Activated CD4-positive, alpha-beta T cell treated with anti-CD3 and anti-CD28 coated beads for 36 hours (primary cell): ENCODE measurements around the gene MAST2. TPM values are rescaled to one million over a fixed set of nuclear protein-coding genes. Genes with fewer than 3 reads are reported as not detected.

ENCODE experiments used
- ATAC-seq: fragments of 200-7000 bp; cut with Tn5 transposase; one replicate; pipeline ENCODE4 v1.10.0; 2021; ENCODE audit warnings: mild to moderate bottlenecking, moderate library complexity
- CTCF ChIA-PET: fragments of 350-600 bp; sonication (Branson Sonifier 250); formaldehyde crosslinking; loops from one replicate; lab custom pipeline; 2021; ENCODE audit warnings: antibody characterized with exemption; lab: Charles Lee
- POLR2A ChIA-PET: fragments of 350-600 bp; sonication (Branson Sonifier 250); formaldehyde crosslinking; loops from one replicate; lab custom pipeline; 2021; ENCODE audit warnings: antibody characterized with exemption, inconsistent platforms; lab: Charles Lee
- DNase-seq: peaks from one replicate; pipeline ENCODE4 v3.0.0-alpha.2; 2020
- H3K27ac Mint-ChIP-seq: one replicate; pipeline ENCODE4 v1.8.0; 2021; ENCODE audit warnings: mixed read lengths
- H3K27me3 Mint-ChIP-seq: one replicate; pipeline ENCODE4 v1.8.0; 2021; ENCODE audit warnings: mixed read lengths
- H3K36me3 Mint-ChIP-seq: one replicate; pipeline ENCODE4 v1.8.0; 2021; ENCODE audit warnings: low read depth, mixed read lengths
- H3K4me1 Mint-ChIP-seq: one replicate; pipeline ENCODE4 v1.8.0; 2021; ENCODE audit warnings: mixed read lengths
- H3K4me3 Mint-ChIP-seq: one replicate; pipeline ENCODE4 v1.8.0; 2021; ENCODE audit warnings: mild to moderate bottlenecking, moderate library complexity, mixed read lengths
- H3K9me3 Mint-ChIP-seq: one replicate; pipeline ENCODE4 v1.8.0; 2021; ENCODE audit warnings: low read depth, mixed read lengths
- intact Hi-C, 2 experiments: fragments of 100-400 bp; cut with DNase I in 1 of 2; cut with micrococcal nuclease in 1 of 2; formaldehyde crosslinking; loops; one replicate each; pipeline versions ENCODE4 v1.14.2 to v1.15.1; 2022 to 2024; cut with DNase I, micrococcal nuclease
- total RNA-seq, 2 experiments: library from RNA; stranded (reverse); gene quantifications; one replicate each; pipeline ENCODE4 v1.2.3, GENCODE V29; 2021

Gene MAST2
- total RNA-seq, 2 experiments from 2014 or later = 20.1 to 22.9 TPM

GRCh38 chr1:45894921-45895320 is 91.5 kb downstream of the MAST2 start:
- ChIA-PET POLR2A (no interaction called here), CTCF (no interaction called here)
- no peak overlapping the region for H3K27ac Mint-ChIP-seq
- H3K9me3 Mint-ChIP-seq = no peaks in the 10 kb centered on the region
- H3K4me3 Mint-ChIP-seq = no peak overlapping the region
- H3K36me3 Mint-ChIP-seq = peaks cover 1% of the 10 kb centered on the region
- H3K4me1 Mint-ChIP-seq = no peaks in the 10 kb centered on the region
- intact Hi-C loops = no loop called here
- ATAC-seq = no peak
- no peak for DNase-seq
- H3K27me3 Mint-ChIP-seq = no peaks in the 10 kb centered on the region

- no peaks in the 10 kb centered on the region for H3K36me3 Mint-ChIP-seq
- ATAC-seq (no peak), DNase-seq (no peak)
- no peaks in the 10 kb centered on the region for H3K4me1 Mint-ChIP-seq
- intact Hi-C loops = no loop called here
- ChIA-PET CTCF (interaction anchor here (0.6 kb wide), 1 partner anchor 31 kb away, joined by 3 read pairs; no protein-coding TSS in a partner anchor), POLR2A (no interaction called here)
- H3K27ac Mint-ChIP-seq = no peak overlapping the region
- no peaks in the 10 kb centered on the region for H3K9me3 Mint-ChIP-seq
- no peak overlapping the region for H3K4me3 Mint-ChIP-seq
- no peaks in the 10 kb centered on the region for H3K27me3 Mint-ChIP-seq
Observed at GRCh38 chr1:45895406-45895805, 92.0 kb downstream of the MAST2 start.

DNA sequence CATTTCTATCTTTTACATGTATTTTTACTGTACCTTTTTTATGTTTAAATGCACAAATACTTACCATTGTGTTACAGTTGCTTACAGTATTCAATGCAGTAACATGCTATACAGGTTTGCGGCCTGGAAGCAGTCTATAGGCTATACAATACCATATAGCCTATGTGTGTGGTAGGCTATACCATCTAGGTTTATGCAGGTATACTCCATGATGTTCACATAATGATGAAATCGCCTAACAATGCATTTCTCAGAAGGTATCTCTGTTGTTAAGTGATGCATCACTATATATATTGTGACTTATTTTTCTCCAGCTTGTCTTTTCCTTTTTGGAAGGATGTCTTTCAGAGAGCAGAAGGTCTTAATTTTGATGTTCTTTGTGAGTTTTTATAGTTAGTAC is 103.5 kb downstream of the MAST2 start:
- POLR2A ChIA-PET = no interaction called here
- H3K4me1 Mint-ChIP-seq = no peaks in the 10 kb centered on the region
- H3K27ac Mint-ChIP-seq = no peak overlapping the region
- intact Hi-C loops = no loop called here
- H3K36me3 Mint-ChIP-seq = no peaks in the 10 kb centered on the region
- no peak for ATAC-seq
- DNase-seq = no peak
- H3K4me3 Mint-ChIP-seq = no peak overlapping the region
- CTCF ChIA-PET = no interaction called here
- H3K9me3 Mint-ChIP-seq = no peaks in the 10 kb centered on the region
- H3K27me3 Mint-ChIP-seq = no peaks in the 10 kb centered on the region

DNA sequence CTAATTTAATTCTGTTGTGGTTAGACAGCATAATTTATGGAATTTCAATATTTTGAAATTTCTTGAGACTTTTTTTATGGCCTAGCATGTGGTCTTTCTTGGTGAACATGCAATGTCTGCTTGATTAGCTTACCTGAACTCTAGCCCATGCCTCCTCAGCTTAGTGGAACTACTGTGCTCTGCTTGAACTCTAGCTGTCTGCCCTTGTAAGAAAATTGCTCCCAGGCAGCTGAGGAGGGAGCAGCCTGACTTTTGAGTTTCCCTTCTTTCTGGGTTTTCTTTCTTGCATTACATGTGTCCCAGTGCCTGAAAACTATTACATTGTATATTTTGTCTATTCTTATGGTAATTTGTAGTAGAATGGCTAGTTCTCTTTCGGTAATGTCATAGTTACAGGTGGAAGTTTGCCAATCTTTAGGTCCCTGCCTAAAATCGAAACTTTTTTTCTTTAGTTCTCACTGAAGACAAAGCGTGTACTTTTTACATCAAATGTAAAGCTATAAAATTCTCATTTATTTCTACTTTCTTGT is 105.3 kb downstream of the MAST2 start:
- no peak for DNase-seq
- no peak overlapping the region for H3K27ac Mint-ChIP-seq
- H3K4me1 Mint-ChIP-seq = peaks cover 12% of the 10 kb centered on the region
- H3K36me3 Mint-ChIP-seq = no peaks in the 10 kb centered on the region
- H3K4me3 Mint-ChIP-seq = no peak overlapping the region
- H3K9me3 Mint-ChIP-seq = no peaks in the 10 kb centered on the region
- POLR2A ChIA-PET = no interaction called here
- intact Hi-C loops = no loop called here
- no peaks in the 10 kb centered on the region for H3K27me3 Mint-ChIP-seq
- no peak for ATAC-seq
- CTCF ChIA-PET = interaction anchor here (0.6 to 0.7 kb wide), 2 partner anchors 40 to 96 kb away, joined by 3 read pairs; no protein-coding TSS in a partner anchor

DNA sequence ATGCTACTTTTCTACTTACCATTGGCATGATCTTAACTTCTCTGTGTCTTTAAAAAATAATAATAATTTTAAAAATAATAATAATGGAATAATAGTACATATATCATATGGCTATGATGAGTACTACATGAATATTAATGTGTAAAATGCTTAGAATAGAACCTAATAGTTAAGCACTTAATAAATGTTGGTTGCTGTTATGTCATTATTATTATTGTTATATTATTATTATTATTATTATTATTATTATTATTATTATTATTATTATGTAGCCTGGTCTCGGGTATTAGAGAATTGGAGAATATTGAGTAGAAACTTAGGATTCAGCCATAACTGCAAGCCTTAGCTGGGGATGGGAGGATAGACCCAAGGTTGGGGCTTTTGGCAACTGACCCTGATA is 108.2 kb downstream of the MAST2 start:
- no peaks in the 10 kb centered on the region for H3K27me3 Mint-ChIP-seq
- ChIA-PET POLR2A (no interaction called here), CTCF (no interaction called here)
- DNase-seq (no peak), ATAC-seq (no peak)
- no peaks in the 10 kb centered on the region for H3K36me3 Mint-ChIP-seq
- H3K27ac Mint-ChIP-seq = no peak overlapping the region
- intact Hi-C loops = no loop called here
- H3K9me3 Mint-ChIP-seq = no peaks in the 10 kb centered on the region
- H3K4me1 Mint-ChIP-seq = peaks cover 13% of the 10 kb centered on the region
- no peak overlapping the region for H3K4me3 Mint-ChIP-seq

DNA sequence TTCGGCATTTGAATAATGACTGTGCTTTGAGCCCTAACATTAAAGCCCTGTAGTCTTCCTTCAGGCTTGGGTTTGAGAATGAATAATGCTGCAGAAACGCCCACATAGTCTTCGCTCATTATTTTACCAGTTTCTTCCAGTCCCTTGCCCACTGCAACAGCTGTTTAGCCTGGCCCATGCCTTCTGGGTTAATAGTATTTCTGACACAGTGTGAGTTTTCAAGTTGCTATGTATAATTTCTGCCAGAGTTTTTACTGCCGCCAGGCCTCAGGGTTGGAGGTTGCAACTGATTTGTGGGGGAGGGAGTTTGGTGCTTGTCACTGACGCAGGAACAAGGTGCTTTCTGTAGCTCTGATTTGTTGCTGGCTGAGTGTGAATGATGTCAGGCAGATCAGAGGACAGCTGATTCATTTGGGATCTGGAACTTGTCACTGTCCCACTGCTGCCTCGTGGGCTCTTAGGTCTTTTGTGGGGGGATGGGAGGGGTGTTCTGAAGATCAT is 109.8 kb downstream of the MAST2 start:
- intact Hi-C loops = no loop called here
- Mint-ChIP-seq H3K27ac (peak overlapping the region; percentile 64), H3K36me3 (no peaks in the 10 kb centered on the region), H3K9me3 (no peaks in the 10 kb centered on the region), H3K27me3 (no peaks in the 10 kb centered on the region), H3K4me1 (peaks cover 13% of the 10 kb centered on the region), H3K4me3 (no peak overlapping the region)
- ChIA-PET CTCF (interaction anchor here (1.4 kb wide), 1 partner anchor 12 kb away, joined by 4 read pairs; no protein-coding TSS in a partner anchor), POLR2A (no interaction called here)
- ATAC-seq = peak; percentile 96
- peak; percentile 49 for DNase-seq

- Mint-ChIP-seq H3K27me3 (no peaks in the 10 kb centered on the region), H3K9me3 (no peaks in the 10 kb centered on the region), H3K4me3 (no peak overlapping the region), H3K4me1 (peaks cover 13% of the 10 kb centered on the region), H3K27ac (peak overlapping the region; percentile 64), H3K36me3 (no peaks in the 10 kb centered on the region)
- CTCF ChIA-PET = no interaction called here
- DNase-seq = no peak
- intact Hi-C loops = no loop called here
- POLR2A ChIA-PET = no interaction called here
- ATAC-seq = no peak
Observed at GRCh38 chr1:45913731-45914501, 110.5 kb downstream of the MAST2 start.

GRCh38 chr1:45914836-45915235 is 111.4 kb downstream of the MAST2 start:
- no peaks in the 10 kb centered on the region for H3K36me3 Mint-ChIP-seq
- POLR2A ChIA-PET = no interaction called here
- CTCF ChIA-PET = no interaction called here
- intact Hi-C loops = no loop called here
- H3K27me3 Mint-ChIP-seq = no peaks in the 10 kb centered on the region
- H3K9me3 Mint-ChIP-seq = no peaks in the 10 kb centered on the region
- no peak overlapping the region for H3K4me3 Mint-ChIP-seq
- no peak overlapping the region for H3K27ac Mint-ChIP-seq
- DNase-seq (no peak), ATAC-seq (no peak)
- peaks cover 13% of the 10 kb centered on the region for H3K4me1 Mint-ChIP-seq

GRCh38 chr1:45922374-45922773 is 119.0 kb downstream of the MAST2 start:
- Mint-ChIP-seq H3K9me3 (no peaks in the 10 kb centered on the region), H3K4me3 (no peak overlapping the region), H3K4me1 (no peaks in the 10 kb centered on the region), H3K27ac (no peak overlapping the region), H3K36me3 (no peaks in the 10 kb centered on the region), H3K27me3 (no peaks in the 10 kb centered on the region)
- ChIA-PET CTCF (interaction anchor here (0.9 kb wide), 1 partner anchor 302 kb away, joined by 3 read pairs; no protein-coding TSS in a partner anchor), POLR2A (no interaction called here)
- intact Hi-C loops = no loop called here
- no peak for DNase-seq
- no peak for ATAC-seq

DNA sequence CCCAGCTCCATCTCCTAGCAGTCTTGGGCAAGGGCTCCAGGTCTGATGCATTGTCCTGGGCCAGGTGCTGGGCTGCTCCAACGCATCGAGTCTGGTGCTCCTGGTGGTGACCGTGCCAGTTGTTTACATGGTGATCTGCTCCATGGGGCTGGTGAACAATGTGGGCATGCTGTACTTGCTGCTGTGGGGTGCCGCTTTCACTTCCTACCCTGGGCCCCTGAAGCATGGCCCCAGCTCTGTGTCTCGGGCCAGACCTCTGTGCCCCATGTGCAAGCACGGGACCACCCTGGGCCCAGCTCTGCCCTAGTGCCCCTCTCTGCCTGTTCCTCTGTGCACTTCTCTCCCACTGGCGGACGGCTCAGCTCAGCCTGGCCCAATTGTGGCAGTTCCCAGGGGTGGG is 119.4 kb downstream of the MAST2 start:
- no peak overlapping the region for H3K4me3 Mint-ChIP-seq
- H3K27ac Mint-ChIP-seq = no peak overlapping the region
- intact Hi-C loops = no loop called here
- ChIA-PET POLR2A (no interaction called here), CTCF (no interaction called here)
- no peaks in the 10 kb centered on the region for H3K27me3 Mint-ChIP-seq
- no peaks in the 10 kb centered on the region for H3K4me1 Mint-ChIP-seq
- DNase-seq (no peak), ATAC-seq (no peak)
- no peaks in the 10 kb centered on the region for H3K9me3 Mint-ChIP-seq
- no peaks in the 10 kb centered on the region for H3K36me3 Mint-ChIP-seq

GRCh38 chr1:45923343-45923742 is 119.9 kb downstream of the MAST2 start:
- Mint-ChIP-seq H3K9me3 (no peaks in the 10 kb centered on the region), H3K27ac (no peak overlapping the region), H3K36me3 (no peaks in the 10 kb centered on the region), H3K4me3 (no peak overlapping the region), H3K4me1 (no peaks in the 10 kb centered on the region), H3K27me3 (no peaks in the 10 kb centered on the region)
- CTCF ChIA-PET = no interaction called here
- POLR2A ChIA-PET = no interaction called here
- intact Hi-C loops = no loop called here
- no peak for ATAC-seq
- DNase-seq = no peak

DNA sequence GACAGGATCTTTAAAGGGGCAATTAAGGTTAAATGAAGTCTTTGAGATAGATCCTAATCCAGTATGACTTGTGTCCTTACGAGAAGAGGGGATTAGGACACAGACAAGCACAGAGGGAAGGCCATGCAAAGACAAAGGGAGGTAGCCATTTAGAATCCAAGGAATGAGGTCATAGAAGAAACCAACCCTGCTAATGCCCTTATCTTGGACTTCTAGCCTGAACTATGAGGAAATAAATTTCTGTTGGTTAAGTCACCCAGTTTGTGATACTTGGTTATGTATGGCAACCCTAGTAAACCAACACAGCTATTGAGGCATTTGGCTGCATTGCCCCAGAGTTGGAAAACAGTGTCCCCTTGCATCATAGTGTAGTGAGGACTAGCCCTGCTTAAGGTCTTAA is 121.3 kb downstream of the MAST2 start:
- H3K4me3 Mint-ChIP-seq = no peak overlapping the region
- H3K27ac Mint-ChIP-seq = no peak overlapping the region
- no peak for ATAC-seq
- H3K36me3 Mint-ChIP-seq = no peaks in the 10 kb centered on the region
- no peaks in the 10 kb centered on the region for H3K27me3 Mint-ChIP-seq
- intact Hi-C loops = loop anchor here in 1 of 2 experiments (5.0 kb wide), 1 partner anchor 877 kb away; no protein-coding TSS in a partner anchor
- peaks cover 6% of the 10 kb centered on the region for H3K4me1 Mint-ChIP-seq
- H3K9me3 Mint-ChIP-seq = no peaks in the 10 kb centered on the region
- POLR2A ChIA-PET = no interaction called here
- no peak for DNase-seq
- CTCF ChIA-PET = no interaction called here
